BLaER1 treated with 17β-estradiol and CSF1 and Interleukin-3, amounts not matched to agents 10 nM and 100 nM (cell line): Measurements from ENCODE around the gene LIPC.

Source experiments
- H3K27ac ChIP-seq, 11 experiments: shearing (Covaris generic); formaldehyde crosslinking; 2 replicates each; pipeline ENCODE4 v1.8.1; 2022
- H3K27me3 ChIP-seq, 11 experiments: shearing (Covaris generic); formaldehyde crosslinking; 2 replicates each; pipeline ENCODE4 v1.8.1; 2022
- H3K36me3 ChIP-seq, 11 experiments: shearing (Covaris generic); formaldehyde crosslinking; 2 replicates each; pipeline ENCODE4 v1.8.1; 2022
- H3K4me1 ChIP-seq, 10 experiments: shearing (Covaris generic); formaldehyde crosslinking; 2 replicates each; pipeline ENCODE4 v1.8.1; 2022
- H3K4me2 ChIP-seq, 11 experiments: shearing (Covaris generic); formaldehyde crosslinking; 2 replicates each; pipeline ENCODE4 v1.8.1; 2022
- H3K4me3 ChIP-seq, 10 experiments: shearing (Covaris generic); formaldehyde crosslinking; 2 replicates each; pipeline ENCODE4 v1.8.1; 2022
- H3K9ac ChIP-seq, 11 experiments: shearing (Covaris generic); formaldehyde crosslinking; 2 replicates each; pipeline ENCODE4 v1.8.1; 2022
- H3K9me3 ChIP-seq, 11 experiments: shearing (Covaris generic); formaldehyde crosslinking; replicated peaks in 1 of 11; 2 replicates each; pipeline ENCODE4 v1.8.1; 2022
- H4K20me1 ChIP-seq, 11 experiments: shearing (Covaris generic); formaldehyde crosslinking; 2 replicates each; pipeline ENCODE4 v1.8.1; 2022
- Cebpa-rat ChIP-seq, 11 experiments: shearing (Covaris generic); IDR thresholded peaks; 2 replicates each; pipeline ENCODE4 v1.8.1; 2022

LIPC gene

DNA sequence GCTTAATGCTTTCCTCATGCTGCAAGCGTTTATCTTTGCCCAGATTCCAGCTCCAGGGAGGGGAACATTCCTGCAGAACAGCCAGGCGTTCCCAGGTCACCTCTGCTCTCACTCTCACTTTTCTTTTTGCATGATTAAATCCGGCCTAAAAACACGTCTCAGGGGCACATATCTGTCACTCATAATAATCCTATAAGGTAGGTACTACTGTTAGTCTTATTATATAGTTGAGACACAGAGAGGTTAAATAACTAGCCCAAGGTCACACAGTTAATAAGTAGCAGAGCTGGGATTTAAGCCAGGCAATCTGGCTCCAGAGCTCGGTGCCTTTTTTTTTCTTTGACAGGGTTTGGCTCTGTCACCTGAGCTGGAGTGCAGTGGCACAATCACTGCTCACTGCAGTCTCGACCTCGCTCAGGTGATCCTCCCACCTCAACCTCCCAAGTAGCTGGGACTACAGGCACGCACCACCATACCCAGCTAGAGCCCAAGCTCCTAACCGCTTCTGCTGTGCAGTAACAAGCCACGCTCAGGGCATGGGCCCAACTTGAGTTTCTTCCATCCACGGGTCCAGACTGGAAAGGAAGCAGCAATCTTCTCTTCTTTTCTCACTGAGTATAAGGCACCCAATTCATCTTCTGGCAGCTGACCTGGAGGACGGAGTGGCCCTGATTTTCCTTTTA is 96.5 kb downstream of the LIPC start:
- no peaks in the 10 kb centered on the region for H3K36me3 ChIP-seq
- H3K27ac ChIP-seq: peak overlapping the region in 3 of 11 experiments; percentile 90 to 97 (median 96); a peak in 5 of 22 replicates
- H3K9ac ChIP-seq: no peak overlapping the region
- peak overlapping the region in 4 of 11 experiments; percentile 93 to 96 (median 95); a peak in 7 of 22 replicates for H3K4me2 ChIP-seq
- peaks cover 0 to 78% (median 41%) of the 10 kb centered on the region in 10 experiments; a peak in 18 of 20 replicates for H3K4me1 ChIP-seq
- H3K4me3 ChIP-seq: no peak overlapping the region
- H4K20me1 ChIP-seq: no peaks in the 10 kb centered on the region
- H3K27me3 ChIP-seq: no peaks in the 10 kb centered on the region
- no peak for TF ChIP-seq Cebpa-rat (IDR thresholded peaks at IDR 0.05)
- peaks cover 0 to 15% (median 0%) of the 10 kb centered on the region in 11 experiments; a peak in 5 of 22 replicates for H3K9me3 ChIP-seq

GRCh38 chr15:58529041-58529440 is 97.2 kb downstream of the LIPC start:
- H3K4me1 ChIP-seq: peaks cover 2 to 74% (median 34%) of the 10 kb centered on the region in 10 experiments; a peak in 18 of 20 replicates
- H3K4me2 ChIP-seq: peak overlapping the region in 3 of 11 experiments; percentile 93 to 96 (median 96); a peak in 5 of 22 replicates
- H3K4me3 ChIP-seq: no peak overlapping the region
- H3K9me3 ChIP-seq: peaks cover 0 to 15% (median 0%) of the 10 kb centered on the region in 11 experiments; a peak in 5 of 22 replicates
- TF ChIP-seq Cebpa-rat (IDR thresholded peaks at IDR 0.05): no peak
- H3K9ac ChIP-seq: no peak overlapping the region
- no peaks in the 10 kb centered on the region for H4K20me1 ChIP-seq
- H3K27ac ChIP-seq: peak overlapping the region in 3 of 11 experiments; percentile 10 to 96 (median 20); a peak in 3 of 22 replicates
- no peaks in the 10 kb centered on the region for H3K36me3 ChIP-seq
- no peaks in the 10 kb centered on the region for H3K27me3 ChIP-seq

DNA sequence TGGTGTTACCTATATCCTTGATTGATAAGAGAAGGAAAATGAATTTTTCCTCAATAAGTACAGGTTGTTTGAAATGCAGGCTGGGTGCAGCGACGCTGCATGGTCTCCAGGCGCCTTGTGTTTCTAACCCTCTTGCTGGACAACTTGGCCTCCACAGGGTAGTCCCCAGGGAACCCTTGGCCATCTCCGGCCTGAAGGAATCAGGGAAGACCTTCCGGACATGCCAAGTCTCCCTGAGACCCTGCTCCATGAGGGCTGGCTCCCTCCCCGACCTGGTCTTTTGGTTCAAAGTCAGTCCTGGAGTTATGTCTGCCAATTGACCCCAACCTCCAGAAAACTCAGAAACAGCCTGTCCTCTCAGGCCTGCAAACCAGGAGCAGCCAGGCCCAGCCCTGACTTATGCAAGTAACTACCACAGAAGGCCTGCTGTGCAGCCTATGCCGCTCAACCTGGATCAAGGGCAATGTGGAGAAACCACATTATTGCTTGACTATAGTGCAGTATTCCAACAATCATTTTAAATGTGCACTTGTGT is 98.3 kb downstream of the LIPC start:
- Histone ChIP-seq H3K4me1 (peaks cover 8 to 63% (median 26%) of the 10 kb centered on the region in 10 experiments; a peak in 19 of 20 replicates), H3K4me3 (no peak overlapping the region), H3K27ac (no peak overlapping the region), H3K27me3 (no peaks in the 10 kb centered on the region), H3K9ac (no peak overlapping the region), H3K9me3 (peaks cover 0 to 15% (median 0%) of the 10 kb centered on the region in 11 experiments; a peak in 5 of 22 replicates), H4K20me1 (no peaks in the 10 kb centered on the region), H3K36me3 (no peaks in the 10 kb centered on the region), H3K4me2 (0 out of 22 replicates have a peak overlapping the region, but pooled peaks of 1 of the 11 experiments have one; percentile 10)
- TF ChIP-seq Cebpa-rat (IDR thresholded peaks at IDR 0.05): no peak

- Histone ChIP-seq H3K4me2 (peak overlapping the region in 2 of 11 experiments; percentile 34 to 65; a peak in 3 of 22 replicates), H3K36me3 (no peaks in the 10 kb centered on the region), H3K9me3 (peaks cover 0 to 15% (median 0%) of the 10 kb centered on the region in 11 experiments; a peak in 5 of 22 replicates), H3K9ac (no peak overlapping the region), H3K27ac (no peak overlapping the region), H3K4me1 (peaks cover 3 to 43% (median 12%) of the 10 kb centered on the region in 10 experiments; a peak in 17 of 20 replicates), H4K20me1 (no peaks in the 10 kb centered on the region), H3K27me3 (no peaks in the 10 kb centered on the region), H3K4me3 (no peak overlapping the region)
- TF ChIP-seq Cebpa-rat (IDR thresholded peaks at IDR 0.05): no peak
Observed at GRCh38 chr15:58532126-58532525, 100.3 kb downstream of the LIPC start.

GRCh38 chr15:58534556-58534955 is 102.8 kb downstream of the LIPC start:
- Histone ChIP-seq H3K4me3 (no peak overlapping the region), H4K20me1 (no peaks in the 10 kb centered on the region), H3K36me3 (no peaks in the 10 kb centered on the region), H3K4me1 (peaks cover 0 to 22% (median 8%) of the 10 kb centered on the region in 10 experiments; a peak in 12 of 20 replicates), H3K4me2 (peak overlapping the region in 2 of 11 experiments; percentile 10 to 30; a peak in 1 of 22 replicates), H3K27ac (no peak overlapping the region), H3K9ac (no peak overlapping the region), H3K9me3 (peaks cover 0 to 26% (median 0%) of the 10 kb centered on the region in 11 experiments; a peak in 7 of 22 replicates), H3K27me3 (no peaks in the 10 kb centered on the region)
- no peak for TF ChIP-seq Cebpa-rat (IDR thresholded peaks at IDR 0.05)

- no peak for TF ChIP-seq Cebpa-rat (IDR thresholded peaks at IDR 0.05)
- no peak overlapping the region for H3K9ac ChIP-seq
- H3K27ac ChIP-seq: no peak overlapping the region
Observed at GRCh38 chr15:58535337-58535736, 103.5 kb downstream of the LIPC start.

DNA sequence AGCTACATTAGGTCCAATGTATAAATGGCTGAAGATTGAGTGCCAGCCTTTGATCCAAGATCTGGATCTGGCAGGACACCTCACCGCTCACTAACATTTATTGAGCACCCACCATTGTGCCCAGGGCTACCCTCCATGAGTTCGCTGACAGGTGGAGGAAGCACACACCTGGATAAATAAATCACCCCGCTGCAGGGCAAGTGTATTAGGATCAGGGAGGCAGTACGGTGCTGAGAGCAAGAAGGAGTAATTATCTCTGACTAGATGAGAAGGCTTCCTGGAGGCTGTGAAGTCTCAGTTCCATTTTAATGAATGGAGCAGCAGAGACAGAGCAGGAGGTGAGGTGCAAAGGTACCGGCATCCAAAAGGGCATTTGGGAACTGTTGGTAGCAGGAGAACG is 104.1 kb downstream of the LIPC start:
- no peak overlapping the region for H3K9ac ChIP-seq
- H3K27ac ChIP-seq: no peak overlapping the region
- no peaks in the 10 kb centered on the region for H3K27me3 ChIP-seq
- H4K20me1 ChIP-seq: no peaks in the 10 kb centered on the region
- no peak overlapping the region for H3K4me2 ChIP-seq
- H3K4me3 ChIP-seq: no peak overlapping the region
- no peak for TF ChIP-seq Cebpa-rat (IDR thresholded peaks at IDR 0.05)
- H3K9me3 ChIP-seq: peaks cover 0 to 20% (median 0%) of the 10 kb centered on the region in 11 experiments; a peak in 6 of 22 replicates
- no peaks in the 10 kb centered on the region for H3K36me3 ChIP-seq
- H3K4me1 ChIP-seq: peaks cover 0 to 18% (median 8%) of the 10 kb centered on the region in 10 experiments; a peak in 12 of 20 replicates

More at GRCh38 chr15:58535337-58535736, 103.5 kb downstream of the LIPC start:
- Histone ChIP-seq H3K36me3 (no peaks in the 10 kb centered on the region), H3K9me3 (peaks cover 0 to 24% (median 0%) of the 10 kb centered on the region in 11 experiments; a peak in 7 of 22 replicates), H3K4me2 (no peak overlapping the region), H3K4me1 (peaks cover 0 to 18% (median 8%) of the 10 kb centered on the region in 10 experiments; a peak in 12 of 20 replicates), H4K20me1 (no peaks in the 10 kb centered on the region), H3K4me3 (no peak overlapping the region), H3K27me3 (no peaks in the 10 kb centered on the region)

- no peaks in the 10 kb centered on the region for H3K36me3 ChIP-seq
- H3K27me3 ChIP-seq: no peaks in the 10 kb centered on the region
- H3K9me3 ChIP-seq: peaks cover 0 to 20% (median 0%) of the 10 kb centered on the region in 11 experiments; a peak in 5 of 22 replicates
- H3K27ac ChIP-seq: no peak overlapping the region
- no peaks in the 10 kb centered on the region for H4K20me1 ChIP-seq
- no peak for TF ChIP-seq Cebpa-rat (IDR thresholded peaks at IDR 0.05)
- peaks cover 0 to 18% (median 7%) of the 10 kb centered on the region in 10 experiments; a peak in 12 of 20 replicates for H3K4me1 ChIP-seq
- H3K9ac ChIP-seq: no peak overlapping the region
- no peak overlapping the region for H3K4me3 ChIP-seq
- H3K4me2 ChIP-seq: no peak overlapping the region
Observed at GRCh38 chr15:58536414-58536813, 104.6 kb downstream of the LIPC start.

DNA sequence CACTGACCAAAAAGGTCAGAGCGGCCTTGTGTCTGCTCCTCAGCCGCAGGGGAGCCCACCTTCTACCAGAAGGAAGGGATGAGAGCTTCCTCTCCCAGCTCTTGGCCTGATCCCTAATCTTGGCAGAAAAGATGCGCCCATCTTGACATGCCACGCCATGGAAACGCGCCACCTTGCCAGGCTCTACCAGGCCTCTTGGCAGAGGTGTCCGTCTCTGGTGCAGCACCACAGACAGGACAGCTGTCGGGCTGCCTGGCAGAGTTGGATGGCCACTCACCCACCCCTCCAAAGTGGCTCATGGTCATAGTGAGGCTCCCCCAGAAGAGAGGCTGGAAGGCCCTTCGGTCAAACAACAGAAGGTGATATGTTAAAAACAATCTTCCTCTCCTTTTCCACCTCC is 105.2 kb downstream of the LIPC start:
- no peaks in the 10 kb centered on the region for H3K27me3 ChIP-seq
- peaks cover 0 to 21% (median 5%) of the 10 kb centered on the region in 10 experiments; a peak in 9 of 20 replicates for H3K4me1 ChIP-seq
- H4K20me1 ChIP-seq: no peaks in the 10 kb centered on the region
- H3K4me2 ChIP-seq: no peak overlapping the region
- H3K27ac ChIP-seq: no peak overlapping the region
- TF ChIP-seq Cebpa-rat (IDR thresholded peaks at IDR 0.05): no peak
- peaks cover 0 to 18% (median 0%) of the 10 kb centered on the region in 11 experiments; a peak in 5 of 22 replicates for H3K9me3 ChIP-seq
- H3K9ac ChIP-seq: no peak overlapping the region
- no peaks in the 10 kb centered on the region for H3K36me3 ChIP-seq
- no peak overlapping the region for H3K4me3 ChIP-seq
